ENCODE data around the gene PRDX5. TPM values are rescaled to one million over a fixed set of nuclear protein-coding genes. Genes with fewer than 3 reads are reported as not detected.

Gene PRDX5
- total RNA-seq, 1 experiment from 2014 or later, result 306 TPM

DNA sequence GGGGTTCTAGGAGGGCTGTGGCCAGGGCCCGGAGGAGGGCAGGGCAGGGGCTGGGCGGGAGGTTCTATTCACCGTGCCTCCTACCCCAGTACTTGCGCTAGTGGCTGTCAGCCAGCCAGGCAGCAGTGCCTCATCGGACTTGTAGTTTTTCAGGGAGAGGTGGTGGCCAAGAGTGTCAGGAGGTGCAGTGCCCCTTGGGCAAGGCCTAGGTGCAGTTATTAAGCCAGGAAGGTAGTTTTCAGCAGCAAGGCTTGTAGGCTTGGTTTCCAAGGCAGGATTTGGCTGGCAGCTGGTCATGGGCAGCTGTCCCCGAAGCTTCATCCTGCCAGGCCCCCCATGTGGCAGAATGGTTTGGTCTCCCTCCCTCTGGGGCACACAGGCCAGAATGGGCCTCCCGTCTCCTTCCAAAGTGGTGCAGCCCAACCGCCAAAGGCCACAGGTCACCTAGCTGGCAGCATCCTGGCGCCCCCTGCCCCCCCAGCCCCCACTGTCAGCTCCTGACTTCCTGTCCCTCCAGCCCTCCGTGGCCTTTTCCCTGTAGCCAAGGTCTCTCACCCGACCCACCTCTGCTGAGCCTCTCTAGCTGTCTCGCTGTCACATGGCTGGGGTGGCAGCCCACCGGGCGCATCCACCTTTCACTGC, 30.6 kb downstream of the PRDX5 start:
- Mint-ChIP-seq H3K4me1 (ENCODE audit: low read depth, unreplicated experiment) (peaks cover 6% of the 10 kb centered on the region), H3K27ac (ENCODE audit: unreplicated experiment) (no peak overlapping the region), H3K27me3 (ENCODE audit: insufficient read depth, unreplicated experiment) (no peaks in the 10 kb centered on the region), H3K4me3 (ENCODE audit: unreplicated experiment) (no peak overlapping the region), H3K36me3 (ENCODE audit: insufficient read depth, unreplicated experiment) (no peaks in the 10 kb centered on the region), H3K9me3 (ENCODE audit: unreplicated experiment) (no peaks in the 10 kb centered on the region)
- TF ChIP-seq, protein P1, sequence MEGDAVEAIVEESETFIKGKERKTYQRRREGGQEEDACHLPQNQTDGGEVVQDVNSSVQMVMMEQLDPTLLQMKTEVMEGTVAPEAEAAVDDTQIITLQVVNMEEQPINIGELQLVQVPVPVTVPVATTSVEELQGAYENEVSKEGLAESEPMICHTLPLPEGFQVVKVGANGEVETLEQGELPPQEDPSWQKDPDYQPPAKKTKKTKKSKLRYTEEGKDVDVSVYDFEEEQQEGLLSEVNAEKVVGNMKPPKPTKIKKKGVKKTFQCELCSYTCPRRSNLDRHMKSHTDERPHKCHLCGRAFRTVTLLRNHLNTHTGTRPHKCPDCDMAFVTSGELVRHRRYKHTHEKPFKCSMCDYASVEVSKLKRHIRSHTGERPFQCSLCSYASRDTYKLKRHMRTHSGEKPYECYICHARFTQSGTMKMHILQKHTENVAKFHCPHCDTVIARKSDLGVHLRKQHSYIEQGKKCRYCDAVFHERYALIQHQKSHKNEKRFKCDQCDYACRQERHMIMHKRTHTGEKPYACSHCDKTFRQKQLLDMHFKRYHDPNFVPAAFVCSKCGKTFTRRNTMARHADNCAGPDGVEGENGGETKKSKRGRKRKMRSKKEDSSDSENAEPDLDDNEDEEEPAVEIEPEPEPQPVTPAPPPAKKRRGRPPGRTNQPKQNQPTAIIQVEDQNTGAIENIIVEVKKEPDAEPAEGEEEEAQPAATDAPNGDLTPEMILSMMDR (IDR thresholded peaks at IDR 0.05; ENCODE audit: insufficient read depth in 1 of 2, low read depth in 1 of 2, low read length in 1 of 2, severe bottlenecking in 1 of 2, unreplicated experiment in 1 of 2), result no peak
- POLR2A ChIA-PET, result interaction anchor here (0.7 to 1.6 kb wide), 2 partner anchors 31 to 37 kb away, joined by 7 to 8 read pairs; partner anchors contain the start of genes PRDX5 and TRMT112
- Histone ChIP-seq H3K4me3 (ENCODE audit: low read depth, low read length) (no peak overlapping the region), H3K9me3 (no peaks in the 10 kb centered on the region), H3K4me1 (no peaks in the 10 kb centered on the region), H3K27me3 (replicated peaks; ENCODE audit: control insufficient read depth, insufficient read depth, low read length) (no peaks in the 10 kb centered on the region), H3K36me3 (ENCODE audit: control insufficient read depth, insufficient read depth, low read length) (no peaks in the 10 kb centered on the region)
- intact Hi-C loops (cut with micrococcal nuclease; ENCODE audit: unreplicated experiment), result no loop called here
- CTCF ChIA-PET, result interaction anchor here (0.7 to 1.9 kb wide), 2 partner anchors 31 to 39 kb away, joined by 6 to 7 read pairs; partner anchors contain the start of genes PRDX5 and TRMT112
- no TSS peak for BruUV-seq (replicated peaks)
- DNase-seq, result no peak

DNA sequence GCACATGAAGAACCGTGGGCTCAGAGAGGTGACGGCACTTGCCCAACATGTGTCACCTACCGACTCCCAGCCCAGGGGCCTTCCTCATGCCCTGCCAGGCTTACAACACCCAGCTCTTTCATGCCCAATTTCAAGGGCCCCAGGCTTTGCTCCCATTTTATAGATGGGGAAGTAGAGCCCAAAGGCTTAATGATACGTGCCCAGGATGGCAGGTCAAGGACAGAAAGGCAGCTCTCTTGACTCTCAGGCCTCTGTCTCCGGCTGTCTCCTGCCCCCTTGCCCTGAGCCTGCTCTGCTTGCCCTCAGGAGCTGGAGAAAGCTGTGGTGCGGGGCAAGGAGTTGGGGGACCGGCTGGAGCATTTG, 31.1 kb downstream of the PRDX5 start:
- CTCF ChIA-PET, result interaction anchor here (1.9 kb wide), 1 partner anchor 31 kb away, joined by 6 read pairs; the partner anchor contains the start of genes PRDX5 and TRMT112
- no peaks in the 10 kb centered on the region for H3K27me3 ChIP-seq (replicated peaks; ENCODE audit: control insufficient read depth, insufficient read depth, low read length)
- POLR2A ChIA-PET, result interaction anchor here (1.6 kb wide), 1 partner anchor 31 kb away, joined by 8 read pairs; the partner anchor contains the start of genes PRDX5 and TRMT112
- Mint-ChIP-seq H3K9me3 (ENCODE audit: unreplicated experiment) (no peaks in the 10 kb centered on the region), H3K4me1 (ENCODE audit: low read depth, unreplicated experiment) (peaks cover 6% of the 10 kb centered on the region), H3K27ac (ENCODE audit: unreplicated experiment) (no peak overlapping the region), H3K27me3 (ENCODE audit: insufficient read depth, unreplicated experiment) (no peaks in the 10 kb centered on the region), H3K4me3 (ENCODE audit: unreplicated experiment) (no peak overlapping the region), H3K36me3 (ENCODE audit: insufficient read depth, unreplicated experiment) (no peaks in the 10 kb centered on the region)
- BruUV-seq (replicated peaks), result no TSS peak
- TF ChIP-seq, protein P1 (IDR thresholded peaks at IDR 0.05; ENCODE audit: insufficient read depth in 1 of 2, low read depth in 1 of 2, low read length in 1 of 2, severe bottlenecking in 1 of 2, unreplicated experiment in 1 of 2), result no peak
- no peak overlapping the region for H3K4me3 ChIP-seq (ENCODE audit: low read depth, low read length)
- no peaks in the 10 kb centered on the region for H3K36me3 ChIP-seq (ENCODE audit: control insufficient read depth, insufficient read depth, low read length)
- no peaks in the 10 kb centered on the region for H3K9me3 ChIP-seq
- intact Hi-C loops (cut with micrococcal nuclease; ENCODE audit: unreplicated experiment), result no loop called here
- no peak for DNase-seq
- no peaks in the 10 kb centered on the region for H3K4me1 ChIP-seq

DNA sequence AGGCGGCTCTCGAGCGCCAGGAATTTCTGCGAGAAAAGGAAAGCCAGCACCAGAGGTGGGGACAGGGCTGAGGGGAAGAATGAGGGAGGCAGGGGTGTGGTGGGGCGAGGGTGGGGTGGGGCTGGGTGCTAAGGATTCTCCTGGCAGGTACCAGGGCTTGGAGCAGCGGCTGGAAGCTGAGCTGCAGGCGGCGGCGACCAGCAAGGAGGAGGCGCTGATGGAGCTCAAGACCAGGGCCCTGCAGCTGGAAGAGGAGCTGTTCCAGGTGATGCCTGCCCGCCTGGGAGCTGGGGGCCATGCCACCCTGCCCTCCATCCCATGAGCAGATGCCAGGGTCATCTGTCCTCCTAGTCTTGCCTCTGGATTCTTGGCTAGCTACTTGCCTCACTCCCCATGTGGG, 31.5 kb downstream of the PRDX5 start:
- H3K27me3 Mint-ChIP-seq (ENCODE audit: insufficient read depth, unreplicated experiment), result no peaks in the 10 kb centered on the region
- CTCF ChIA-PET, result interaction anchor here (1.9 kb wide), 1 partner anchor 31 kb away, joined by 6 read pairs; the partner anchor contains the start of genes PRDX5 and TRMT112
- no TSS peak for BruUV-seq (replicated peaks)
- Histone ChIP-seq H3K9me3 (no peaks in the 10 kb centered on the region), H3K27me3 (replicated peaks; ENCODE audit: control insufficient read depth, insufficient read depth, low read length) (no peaks in the 10 kb centered on the region), H3K4me1 (no peaks in the 10 kb centered on the region), H3K36me3 (ENCODE audit: control insufficient read depth, insufficient read depth, low read length) (no peaks in the 10 kb centered on the region), H3K4me3 (ENCODE audit: low read depth, low read length) (no peak overlapping the region)
- TF ChIP-seq, protein P1 (IDR thresholded peaks at IDR 0.05; ENCODE audit: insufficient read depth in 1 of 2, low read depth in 1 of 2, low read length in 1 of 2, severe bottlenecking in 1 of 2, unreplicated experiment in 1 of 2), result no peak
- H3K27ac Mint-ChIP-seq (ENCODE audit: unreplicated experiment), result no peak overlapping the region
- H3K36me3 Mint-ChIP-seq (ENCODE audit: insufficient read depth, unreplicated experiment), result no peaks in the 10 kb centered on the region
- no peak for DNase-seq
- H3K4me3 Mint-ChIP-seq (ENCODE audit: unreplicated experiment), result no peak overlapping the region
- intact Hi-C loops (cut with micrococcal nuclease; ENCODE audit: unreplicated experiment), result no loop called here
- POLR2A ChIA-PET, result interaction anchor here (1.6 kb wide), 1 partner anchor 32 kb away, joined by 8 read pairs; the partner anchor contains the start of genes PRDX5 and TRMT112
- peaks cover 6% of the 10 kb centered on the region for H3K4me1 Mint-ChIP-seq (ENCODE audit: low read depth, unreplicated experiment)
- no peaks in the 10 kb centered on the region for H3K9me3 Mint-ChIP-seq (ENCODE audit: unreplicated experiment)
